ENCODE results near the gene PTGER1. TPM values are rescaled to one million over a fixed set of nuclear protein-coding genes. Genes with fewer than 3 reads are reported as not detected.

Gene PTGER1
- total RNA-seq, 1 donor from 2014 or later = not detected

Other genes with a start within 250 kb of the PTGER1 start
- 129 and 135 TPM in 2 replicates for gene ADGRE5, start 93.9 kb downstream of the PTGER1 start, total RNA-seq
- 210 and 211 TPM in 2 replicates for gene DDX39A, start 56.0 kb downstream of the PTGER1 start, total RNA-seq
- gene PKN1, start 42.0 kb downstream of the PTGER1 start, total RNA-seq = 139 and 159 TPM in 2 replicates
- gene GIPC1, start 20.8 kb upstream of the PTGER1 start, total RNA-seq = 13.9 and 15.3 TPM in 2 replicates
- 56.1 and 58.7 TPM in 2 replicates for gene DNAJB1, start 43.0 kb upstream of the PTGER1 start, total RNA-seq
- 55.3 and 58.6 TPM in 2 replicates for gene TECR, start 54.2 kb upstream of the PTGER1 start, total RNA-seq
- 108 and 129 TPM in 2 replicates for gene NDUFB7, start 96.7 kb upstream of the PTGER1 start, total RNA-seq
- 111 and 123 TPM in 2 replicates for gene CLEC17A, start 107.7 kb upstream of the PTGER1 start, total RNA-seq
- not detected in 2 replicates for gene ADGRE3, start 199.5 kb upstream of the PTGER1 start, total RNA-seq
- gene ZNF333, start 214.7 kb upstream of the PTGER1 start, total RNA-seq = 24.0 and 26.2 TPM in 2 replicates